ENCODE measurements around the gene GOLT1A. TPM values are rescaled to one million over a fixed set of nuclear protein-coding genes. Genes with fewer than 3 reads are reported as not detected.

Gene GOLT1A
- total RNA-seq, 1 donor from 2014 or later, result 22.4 TPM

DNA sequence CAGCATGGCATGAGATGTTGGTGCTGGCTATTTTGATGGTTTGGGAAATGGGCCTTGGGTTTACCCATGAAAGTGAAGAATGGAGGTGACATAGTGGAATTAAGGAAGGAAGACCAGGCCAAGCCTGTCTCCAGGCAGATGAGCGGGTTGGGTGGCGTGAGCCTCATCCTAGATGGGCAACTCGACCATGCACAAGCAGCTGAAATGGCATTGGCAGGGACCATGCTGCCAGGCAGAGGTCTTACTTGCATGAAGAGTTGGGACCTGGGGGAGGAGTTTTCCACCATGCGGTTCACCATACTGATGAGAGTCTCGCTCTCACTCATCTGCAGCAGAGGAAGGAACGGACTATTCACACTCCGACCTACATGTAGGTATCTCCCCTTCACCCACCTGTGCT, 37.5 kb upstream of the GOLT1A start:
- TF ChIP-seq, protein P1, sequence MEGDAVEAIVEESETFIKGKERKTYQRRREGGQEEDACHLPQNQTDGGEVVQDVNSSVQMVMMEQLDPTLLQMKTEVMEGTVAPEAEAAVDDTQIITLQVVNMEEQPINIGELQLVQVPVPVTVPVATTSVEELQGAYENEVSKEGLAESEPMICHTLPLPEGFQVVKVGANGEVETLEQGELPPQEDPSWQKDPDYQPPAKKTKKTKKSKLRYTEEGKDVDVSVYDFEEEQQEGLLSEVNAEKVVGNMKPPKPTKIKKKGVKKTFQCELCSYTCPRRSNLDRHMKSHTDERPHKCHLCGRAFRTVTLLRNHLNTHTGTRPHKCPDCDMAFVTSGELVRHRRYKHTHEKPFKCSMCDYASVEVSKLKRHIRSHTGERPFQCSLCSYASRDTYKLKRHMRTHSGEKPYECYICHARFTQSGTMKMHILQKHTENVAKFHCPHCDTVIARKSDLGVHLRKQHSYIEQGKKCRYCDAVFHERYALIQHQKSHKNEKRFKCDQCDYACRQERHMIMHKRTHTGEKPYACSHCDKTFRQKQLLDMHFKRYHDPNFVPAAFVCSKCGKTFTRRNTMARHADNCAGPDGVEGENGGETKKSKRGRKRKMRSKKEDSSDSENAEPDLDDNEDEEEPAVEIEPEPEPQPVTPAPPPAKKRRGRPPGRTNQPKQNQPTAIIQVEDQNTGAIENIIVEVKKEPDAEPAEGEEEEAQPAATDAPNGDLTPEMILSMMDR (IDR thresholded peaks at IDR 0.05), result no peak
- no peak overlapping the region for H3K27ac ChIP-seq
- ATAC-seq, result no peak
- DNase-seq, result no peak
- H3K36me3 ChIP-seq, result no peaks in the 10 kb centered on the region
- H3K4me3 ChIP-seq, result no peak overlapping the region
- H3K27me3 ChIP-seq, result no peaks in the 10 kb centered on the region
- no peaks in the 10 kb centered on the region for H3K4me1 ChIP-seq
- intact Hi-C loops (cut with DNase I), result loop anchor here (10.0 kb wide), 1 partner anchor 114 kb away; no protein-coding TSS in a partner anchor
- H3K9me3 ChIP-seq, result no peaks in the 10 kb centered on the region

DNA sequence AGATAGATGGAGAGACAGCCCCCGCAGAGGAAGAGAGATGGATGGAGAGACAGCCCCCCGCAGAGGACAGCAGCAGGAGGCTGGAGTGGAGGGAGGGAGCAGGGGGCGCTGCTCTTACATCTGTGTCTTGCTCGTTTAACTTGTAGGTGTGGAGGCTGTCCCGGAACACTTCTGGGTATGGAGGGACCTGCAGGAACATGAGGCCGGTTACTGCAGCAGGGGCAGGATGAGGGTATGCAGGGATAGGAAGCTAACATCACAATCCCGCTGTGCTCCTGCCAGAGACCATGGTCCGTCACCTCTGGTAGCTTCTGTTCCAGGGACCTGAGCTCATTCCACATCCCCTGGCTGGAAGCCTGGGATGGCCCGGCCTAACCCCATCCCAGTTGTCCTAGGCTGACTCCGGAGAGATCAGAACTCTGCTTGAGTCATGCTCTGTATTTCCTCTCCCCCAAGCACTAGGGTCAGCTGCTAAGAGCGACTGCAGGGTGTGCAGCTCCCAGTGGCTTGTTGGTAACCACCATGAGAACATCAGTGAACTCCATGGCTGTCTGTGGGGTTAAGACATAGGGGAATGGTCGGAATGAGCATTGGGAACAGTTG, 36.7 kb upstream of the GOLT1A start:
- Histone ChIP-seq H3K4me3 (no peak overlapping the region), H3K27me3 (no peaks in the 10 kb centered on the region), H3K27ac (no peak overlapping the region), H3K4me1 (no peaks in the 10 kb centered on the region), H3K36me3 (no peaks in the 10 kb centered on the region), H3K9me3 (no peaks in the 10 kb centered on the region)
- no peak for DNase-seq
- intact Hi-C loops (cut with DNase I), result loop anchor here (10.0 kb wide), 1 partner anchor 114 kb away; no protein-coding TSS in a partner anchor
- ATAC-seq, result no peak
- TF ChIP-seq, protein P1 (IDR thresholded peaks at IDR 0.05), result no peak

DNA sequence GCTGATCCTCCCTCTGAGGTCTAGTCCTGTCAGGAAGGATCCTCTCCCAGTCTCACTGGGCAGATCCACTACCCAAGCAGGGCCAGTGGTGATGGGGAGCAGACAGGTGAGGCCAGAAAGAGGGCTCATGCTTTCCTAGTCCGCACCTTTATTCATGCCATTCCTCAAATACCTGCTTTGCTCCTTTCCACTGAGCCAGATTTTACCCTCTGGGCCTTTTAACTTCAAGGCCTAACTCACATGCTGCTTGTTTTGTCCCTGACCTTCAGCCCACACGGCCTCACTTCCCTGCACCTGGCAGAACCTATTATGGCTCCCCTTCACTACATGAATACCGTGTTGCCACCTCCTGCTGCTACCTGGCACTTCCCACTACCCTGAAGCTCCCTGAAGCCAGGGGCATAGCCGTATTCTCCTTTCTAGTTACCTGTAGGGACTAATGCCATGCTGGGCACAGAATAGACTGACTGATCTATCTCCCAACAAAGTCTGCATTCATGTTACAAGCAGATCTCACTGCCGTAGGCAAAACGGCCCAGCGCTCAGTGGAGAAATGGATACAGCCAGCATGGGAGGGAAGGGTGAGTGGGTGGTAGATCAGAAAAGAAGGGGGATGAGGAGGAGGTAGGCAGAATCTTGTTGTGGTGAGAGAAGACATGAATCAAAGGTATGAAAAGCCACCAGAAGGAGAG, 36.1 kb upstream of the GOLT1A start:
- H3K27ac ChIP-seq, result no peak overlapping the region
- H3K4me3 ChIP-seq, result no peak overlapping the region
- intact Hi-C loops (cut with DNase I), result loop anchor here (10.0 kb wide), 1 partner anchor 115 kb away; no protein-coding TSS in a partner anchor
- no peak for ATAC-seq
- no peaks in the 10 kb centered on the region for H3K27me3 ChIP-seq
- H3K9me3 ChIP-seq, result no peaks in the 10 kb centered on the region
- H3K4me1 ChIP-seq, result no peaks in the 10 kb centered on the region
- TF ChIP-seq, protein P1 (IDR thresholded peaks at IDR 0.05), result no peak
- H3K36me3 ChIP-seq, result no peaks in the 10 kb centered on the region
- DNase-seq, result no peak

DNA sequence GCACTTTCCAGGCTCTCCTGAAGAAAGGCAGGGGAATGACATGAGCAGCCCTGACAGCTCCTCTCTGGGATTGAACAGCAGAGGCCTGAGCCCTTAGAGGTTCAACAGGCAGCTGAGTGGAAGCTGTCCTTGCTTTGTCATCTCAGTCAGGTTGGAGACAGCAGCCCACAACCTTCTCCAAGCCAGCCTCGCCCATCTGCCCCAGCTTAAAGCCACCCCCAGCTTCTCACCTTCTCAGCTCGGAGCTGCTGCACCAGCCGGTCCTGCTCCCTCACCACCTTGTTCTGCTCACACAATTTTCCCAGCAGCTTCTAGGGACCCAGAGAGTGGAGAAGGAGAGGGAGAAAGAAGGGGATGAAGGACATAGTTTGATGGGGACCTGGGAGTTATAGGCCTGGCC, 35.2 kb upstream of the GOLT1A start:
- DNase-seq, result no peak
- Histone ChIP-seq H3K4me1 (no peaks in the 10 kb centered on the region), H3K36me3 (no peaks in the 10 kb centered on the region), H3K27me3 (no peaks in the 10 kb centered on the region), H3K27ac (no peak overlapping the region), H3K9me3 (no peaks in the 10 kb centered on the region), H3K4me3 (no peak overlapping the region)
- ATAC-seq, result no peak
- TF ChIP-seq, protein P1 (IDR thresholded peaks at IDR 0.05), result no peak
- intact Hi-C loops (cut with DNase I), result no loop called here

DNA sequence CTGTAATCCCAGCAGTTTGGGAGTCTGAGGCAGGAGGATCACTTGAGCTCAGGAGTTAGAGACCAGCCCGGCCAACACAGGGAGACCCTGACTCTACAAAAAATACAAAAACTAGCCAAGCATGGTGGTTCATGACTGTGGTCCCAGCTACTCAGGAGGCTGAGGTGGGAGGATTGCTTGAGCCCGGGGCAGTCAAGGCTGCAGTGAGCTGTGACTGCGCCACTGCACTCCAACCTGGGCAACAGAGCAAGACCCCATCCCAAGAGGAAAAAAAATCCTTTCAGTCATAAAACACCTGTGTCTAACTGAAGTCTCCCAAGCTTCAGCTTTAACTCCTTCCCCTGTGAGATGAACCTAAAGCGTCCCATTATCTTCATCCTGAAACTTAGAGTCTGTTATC, 33.1 kb upstream of the GOLT1A start:
- Histone ChIP-seq H3K9me3 (no peaks in the 10 kb centered on the region), H3K4me3 (no peak overlapping the region), H3K36me3 (no peaks in the 10 kb centered on the region), H3K27ac (no peak overlapping the region), H3K4me1 (no peaks in the 10 kb centered on the region), H3K27me3 (no peaks in the 10 kb centered on the region)
- intact Hi-C loops (cut with DNase I), result no loop called here
- DNase-seq (no peak), ATAC-seq (no peak)
- TF ChIP-seq, protein P1 (IDR thresholded peaks at IDR 0.05), result no peak
